Measurements from ENCODE around the gene SLC22A13.
"Not testable (repeated sequence)": the region's sequence is repeated elsewhere in the genome, so short reads cannot be mapped to it uniquely, and the experiment has no call there.

SLC22A13 gene

DNA sequence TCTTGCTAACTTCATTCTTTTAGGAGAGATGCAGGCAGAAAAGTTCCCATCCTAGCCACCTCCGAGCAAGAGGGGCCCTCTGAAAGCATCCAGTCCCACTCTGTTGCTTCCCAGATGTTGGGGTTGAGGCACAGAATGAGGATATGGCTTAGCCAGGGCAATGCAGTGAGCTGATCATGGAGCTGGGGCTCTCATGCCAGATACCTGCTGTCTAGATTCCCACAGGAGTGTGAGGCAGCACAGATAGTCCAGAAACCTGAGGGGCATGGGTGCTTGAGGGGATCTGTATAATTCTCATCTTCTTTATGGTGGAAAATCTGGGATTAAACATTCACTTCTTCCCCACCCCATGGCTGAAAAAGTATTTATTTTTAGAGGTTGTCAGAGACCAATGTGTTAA lies 1.2 kb downstream of the SLC22A13 start:
- no peak for DNase-seq

DNA sequence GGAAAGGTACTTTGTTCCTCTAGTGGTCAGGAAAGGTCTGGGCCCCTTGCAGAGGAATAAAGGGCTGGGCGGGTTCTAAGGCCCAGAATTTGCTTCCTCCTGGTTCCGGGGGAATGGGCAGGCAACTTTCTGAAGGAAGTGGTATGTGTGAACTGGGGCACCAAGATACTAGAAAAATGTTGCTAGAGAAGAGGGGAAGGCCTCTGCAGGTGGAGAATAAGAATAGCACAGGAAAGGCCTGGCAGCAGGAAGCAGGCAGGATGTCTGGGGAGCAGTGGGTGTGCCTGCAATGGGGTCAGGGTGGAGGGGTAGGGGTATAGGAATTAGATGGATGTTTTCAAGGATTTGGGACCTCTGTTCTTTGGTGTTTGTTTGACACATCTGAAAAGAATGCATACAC lies 2.0 kb downstream of the SLC22A13 start:
- no peak for DNase-seq

DNA sequence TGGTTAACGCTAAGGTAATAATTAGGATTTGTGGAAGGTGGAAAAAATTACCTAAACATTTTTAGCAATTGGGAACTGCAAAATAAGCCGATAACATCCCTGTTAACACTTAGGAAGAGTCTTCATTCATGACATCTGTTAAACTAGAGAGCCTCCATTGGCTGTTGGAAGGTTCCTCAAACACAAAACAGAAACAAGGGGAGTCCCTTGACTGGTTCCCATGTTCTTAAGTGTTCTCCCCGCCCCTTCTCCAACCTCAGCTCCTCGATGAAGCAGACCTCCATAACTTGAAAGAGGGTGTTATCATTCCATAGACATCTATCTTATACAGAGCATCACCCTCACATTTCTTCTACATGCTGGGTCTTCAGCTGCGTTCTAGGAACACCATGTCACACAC lies 2.5 kb downstream of the SLC22A13 start:
- DNase-seq, result no peak

DNA sequence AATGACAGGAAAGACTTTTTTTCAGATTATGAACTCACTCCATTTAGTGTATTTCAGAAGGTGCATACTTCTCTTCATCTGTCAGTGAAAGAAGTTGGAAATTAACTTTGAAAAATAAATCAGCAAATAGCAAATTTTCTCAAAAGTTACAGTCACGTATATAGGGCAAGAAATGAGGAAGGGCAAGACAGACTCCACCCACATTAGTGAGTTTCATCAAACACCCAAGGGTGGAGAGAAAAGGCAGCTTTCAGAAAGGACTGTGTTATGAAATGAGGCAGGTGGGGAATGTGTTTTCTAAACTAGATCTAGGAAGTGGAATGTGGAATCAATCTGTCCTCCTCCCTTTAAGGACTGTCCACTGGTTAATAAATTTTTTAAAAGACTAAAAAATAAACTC lies 2.9 kb downstream of the SLC22A13 start:
- no peak for DNase-seq

DNA sequence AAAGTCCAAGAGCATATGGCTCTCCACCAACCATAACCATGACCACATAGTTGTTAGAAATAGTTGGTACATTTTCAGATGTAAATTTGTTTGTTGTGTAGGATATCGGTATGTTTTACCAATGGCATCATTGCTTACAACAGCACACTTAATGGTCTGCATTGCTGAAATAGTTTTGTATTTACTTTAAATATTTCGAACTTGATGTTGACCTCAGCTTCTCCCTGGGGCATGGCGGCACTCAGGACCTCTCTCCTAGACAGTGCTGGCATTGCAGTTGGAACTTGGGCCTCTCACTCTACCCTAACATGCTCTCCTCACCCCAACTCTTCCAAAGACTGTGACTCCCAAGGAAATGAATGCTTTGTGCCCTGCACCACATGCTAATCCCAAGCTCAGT lies 5.0 kb downstream of the SLC22A13 start:
- DNase-seq, result no peak

DNA sequence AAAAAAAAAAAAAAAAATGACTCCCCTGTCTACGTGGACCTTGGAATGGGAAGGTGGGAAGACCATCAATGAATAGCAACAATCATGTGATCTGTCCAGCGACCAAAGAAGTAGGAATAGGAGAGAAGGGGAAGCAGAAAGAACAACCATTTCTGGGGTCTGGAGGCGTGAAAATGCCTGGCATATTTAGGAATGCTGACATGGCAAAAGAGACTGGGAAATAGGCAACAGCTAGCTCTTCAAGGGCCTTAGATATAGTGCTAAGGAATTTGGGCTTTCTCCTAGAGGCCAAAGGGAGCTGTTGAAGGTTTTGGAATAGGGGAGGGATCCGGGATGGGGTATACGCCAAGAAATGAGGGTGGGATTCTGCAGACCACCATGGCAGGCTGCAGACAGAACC lies 5.9 kb downstream of the SLC22A13 start:
- no peak for DNase-seq

DNA sequence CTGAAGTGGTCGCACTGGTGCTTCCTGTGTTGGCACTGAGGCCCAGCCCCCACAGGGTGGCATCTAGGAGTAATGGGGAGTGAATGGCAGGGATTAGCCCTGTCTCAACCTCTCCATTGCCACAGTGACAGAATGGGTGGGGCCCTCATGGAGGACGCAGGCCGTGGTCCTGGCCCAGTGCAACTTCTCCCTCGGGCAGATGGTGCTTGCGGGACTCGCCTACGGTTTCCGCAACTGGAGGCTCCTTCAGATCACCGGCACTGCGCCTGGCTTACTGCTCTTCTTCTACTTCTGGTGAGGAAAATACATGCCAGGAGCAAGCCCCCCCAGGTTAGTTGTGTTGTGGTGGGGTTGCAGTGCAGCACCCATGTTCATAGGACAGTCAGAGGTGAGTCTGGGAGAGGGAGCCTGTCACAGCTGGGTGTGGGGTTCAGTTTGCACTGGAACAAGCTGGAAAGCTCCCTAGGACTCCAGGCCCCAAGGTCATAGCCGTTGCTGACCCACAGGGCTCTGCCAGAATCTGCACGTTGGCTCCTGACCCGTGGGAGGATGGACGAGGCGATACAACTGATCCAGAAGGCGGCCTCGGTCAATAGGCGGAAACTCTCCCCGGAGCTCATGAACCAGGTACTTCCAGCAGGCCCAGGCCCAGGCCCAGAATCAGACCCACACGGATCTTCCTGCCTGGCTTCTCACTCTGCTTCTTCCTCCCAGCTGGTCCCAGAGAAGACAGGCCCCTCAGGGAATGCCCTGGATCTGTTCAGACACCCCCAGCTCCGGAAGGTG lies 9.4 kb downstream of the SLC22A13 start:
- no peak for DNase-seq

DNA sequence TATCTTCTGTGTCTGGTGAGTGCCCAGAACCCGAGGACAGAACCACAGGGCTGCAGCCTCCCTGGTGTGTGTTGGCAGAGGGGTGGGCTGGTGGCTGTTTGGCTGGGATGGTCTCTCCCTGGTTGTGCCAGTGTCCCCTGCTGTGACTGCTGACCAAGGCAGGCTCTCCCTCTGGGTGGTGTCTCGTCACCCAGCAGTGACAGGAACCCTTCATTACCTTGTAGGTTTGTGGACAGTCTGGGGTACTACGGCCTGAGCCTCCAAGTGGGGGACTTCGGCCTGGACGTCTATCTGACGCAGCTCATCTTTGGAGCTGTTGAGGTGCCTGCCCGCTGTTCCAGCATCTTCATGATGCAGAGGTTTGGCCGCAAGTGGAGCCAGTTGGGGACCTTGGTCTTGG lies 10.0 kb downstream of the SLC22A13 start:
- no peak for DNase-seq

DNA sequence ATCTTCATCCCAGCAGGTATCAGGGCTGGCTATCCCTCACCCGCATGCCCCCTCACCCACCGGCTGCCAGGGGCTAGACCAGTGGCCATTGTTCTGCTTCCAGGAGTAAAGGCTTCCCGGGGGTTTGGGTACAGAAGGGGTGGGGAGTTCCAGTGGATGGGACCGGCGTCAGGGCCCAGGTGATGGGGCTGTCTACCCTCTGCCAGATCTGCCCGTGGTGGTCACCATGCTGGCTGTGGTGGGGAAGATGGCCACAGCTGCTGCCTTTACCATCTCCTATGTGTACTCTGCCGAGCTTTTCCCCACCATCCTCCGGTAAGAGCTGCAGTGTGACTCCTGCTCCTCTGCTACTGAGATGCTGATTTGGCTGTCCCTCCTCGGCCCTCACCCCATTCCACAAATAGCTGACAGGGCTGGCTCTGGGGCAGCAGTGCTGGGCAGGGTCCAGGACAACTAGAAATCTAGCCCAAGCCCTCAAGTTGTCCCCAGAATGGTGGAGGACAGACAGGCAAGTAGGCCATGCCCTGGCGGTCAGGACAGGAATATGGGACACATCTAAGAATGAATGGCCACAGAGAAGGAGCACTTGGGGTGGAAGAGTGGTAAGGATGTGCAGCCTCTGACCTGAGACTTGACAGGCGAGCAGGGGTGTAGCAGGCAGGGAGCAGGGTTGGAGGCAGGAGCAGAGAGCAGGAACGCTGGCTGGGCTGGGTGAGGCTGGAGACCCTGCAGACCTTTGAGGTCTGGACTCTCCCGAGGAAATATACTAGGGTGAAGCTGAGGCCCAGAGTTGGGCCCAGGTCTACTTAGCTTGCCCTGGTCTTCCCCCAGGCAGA lies 10.7 kb downstream of the SLC22A13 start:
- DNase-seq, result no peak

DNA sequence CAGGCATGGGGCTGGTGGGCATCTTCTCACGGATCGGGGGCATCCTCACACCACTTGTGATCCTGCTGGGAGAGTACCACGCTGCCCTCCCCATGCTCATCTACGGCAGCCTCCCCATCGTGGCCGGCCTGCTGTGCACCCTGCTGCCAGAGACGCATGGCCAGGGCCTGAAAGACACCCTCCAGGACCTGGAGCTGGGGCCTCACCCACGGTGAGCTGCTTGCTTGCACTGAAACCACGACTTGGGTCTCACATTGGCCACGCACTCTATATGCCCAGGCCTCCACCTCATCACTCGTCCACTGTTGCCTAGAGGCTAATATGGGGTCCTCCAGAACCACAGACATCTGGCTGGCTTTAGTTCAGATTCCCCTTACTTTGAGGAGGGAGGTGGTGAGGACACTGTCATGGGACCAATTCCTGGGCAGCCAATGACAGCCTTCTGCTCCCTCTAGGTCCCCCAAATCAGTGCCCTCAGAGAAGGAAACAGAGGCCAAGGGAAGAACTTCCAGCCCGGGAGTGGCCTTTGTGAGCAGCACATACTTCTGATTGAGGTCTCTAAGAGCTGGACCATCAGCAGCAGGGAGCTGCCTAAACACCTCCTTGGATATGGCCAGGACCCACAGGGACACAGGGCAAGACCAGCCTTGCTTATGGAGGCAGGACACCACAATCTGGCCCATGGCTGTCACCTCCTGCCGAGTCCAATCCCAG lies 11.5 kb downstream of the SLC22A13 start:
- DNase-seq, result no peak

DNA sequence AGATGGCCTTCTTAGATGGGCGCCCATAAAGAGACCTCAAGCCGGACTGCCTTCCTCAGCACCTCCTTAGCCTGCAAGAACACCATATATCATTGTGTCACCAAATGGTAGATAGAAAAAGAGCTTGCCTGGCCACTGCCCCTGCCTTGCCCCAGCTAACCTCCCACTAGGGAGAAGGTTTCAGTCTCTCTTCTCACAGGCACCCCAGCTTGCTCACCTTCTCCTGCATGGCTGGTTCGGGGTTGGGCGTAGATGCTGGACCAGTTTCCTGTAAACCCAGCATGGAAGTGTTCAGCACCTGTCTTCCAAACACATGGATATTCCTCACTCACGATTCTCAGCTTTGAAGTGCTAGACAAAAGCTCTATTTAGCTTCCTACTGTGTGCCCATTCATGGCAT lies 13.2 kb downstream of the SLC22A13 start:
- DNase-seq, result no peak

DNA sequence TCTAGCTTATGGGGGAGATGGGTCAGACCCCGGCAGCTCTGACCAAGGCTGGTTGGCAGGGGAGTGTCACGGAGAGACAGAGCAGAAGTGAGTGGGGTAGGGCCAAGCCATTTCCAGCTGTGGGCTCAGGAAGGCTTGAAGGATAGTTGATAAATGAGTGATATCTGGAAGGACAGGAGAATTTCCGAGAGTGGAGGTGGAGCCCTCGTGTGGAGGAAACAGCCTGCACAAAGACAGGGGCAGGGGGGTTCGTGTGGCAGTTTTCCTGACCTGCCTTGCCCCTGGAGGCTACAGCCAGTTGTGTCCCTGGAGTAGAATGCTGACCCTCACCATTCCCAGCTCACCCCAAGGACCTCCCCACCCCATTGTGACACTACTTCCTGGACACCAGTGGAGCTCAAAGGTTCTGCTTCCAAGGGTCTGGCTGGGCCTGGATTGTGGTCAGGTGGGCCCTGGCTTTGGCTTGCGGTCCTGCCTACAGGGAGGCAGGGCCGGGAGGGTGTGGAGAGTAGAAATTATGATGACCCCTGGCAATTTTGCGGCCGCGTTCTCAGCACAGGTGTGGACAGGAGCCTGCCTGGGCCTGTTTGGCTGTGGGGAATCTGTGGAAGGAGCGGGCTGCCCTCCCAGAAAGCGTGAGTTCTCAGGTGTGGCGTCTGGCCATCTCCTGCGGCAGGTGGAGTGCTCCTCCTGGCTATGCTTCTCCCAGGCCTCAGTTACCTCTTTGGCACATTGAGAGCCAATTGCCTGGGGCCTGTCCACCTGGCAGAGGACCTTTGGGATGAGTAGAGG lies 16.5 kb downstream of the SLC22A13 start, which contains the start of gene SLC22A14:
TSS of gene SLC22A14 (plus strand) at position 400 of the 792 bp plus-strand sequence. CDS start 23,733 bp downstream, outside the sequence.
- DNase-seq, result no peak

DNA sequence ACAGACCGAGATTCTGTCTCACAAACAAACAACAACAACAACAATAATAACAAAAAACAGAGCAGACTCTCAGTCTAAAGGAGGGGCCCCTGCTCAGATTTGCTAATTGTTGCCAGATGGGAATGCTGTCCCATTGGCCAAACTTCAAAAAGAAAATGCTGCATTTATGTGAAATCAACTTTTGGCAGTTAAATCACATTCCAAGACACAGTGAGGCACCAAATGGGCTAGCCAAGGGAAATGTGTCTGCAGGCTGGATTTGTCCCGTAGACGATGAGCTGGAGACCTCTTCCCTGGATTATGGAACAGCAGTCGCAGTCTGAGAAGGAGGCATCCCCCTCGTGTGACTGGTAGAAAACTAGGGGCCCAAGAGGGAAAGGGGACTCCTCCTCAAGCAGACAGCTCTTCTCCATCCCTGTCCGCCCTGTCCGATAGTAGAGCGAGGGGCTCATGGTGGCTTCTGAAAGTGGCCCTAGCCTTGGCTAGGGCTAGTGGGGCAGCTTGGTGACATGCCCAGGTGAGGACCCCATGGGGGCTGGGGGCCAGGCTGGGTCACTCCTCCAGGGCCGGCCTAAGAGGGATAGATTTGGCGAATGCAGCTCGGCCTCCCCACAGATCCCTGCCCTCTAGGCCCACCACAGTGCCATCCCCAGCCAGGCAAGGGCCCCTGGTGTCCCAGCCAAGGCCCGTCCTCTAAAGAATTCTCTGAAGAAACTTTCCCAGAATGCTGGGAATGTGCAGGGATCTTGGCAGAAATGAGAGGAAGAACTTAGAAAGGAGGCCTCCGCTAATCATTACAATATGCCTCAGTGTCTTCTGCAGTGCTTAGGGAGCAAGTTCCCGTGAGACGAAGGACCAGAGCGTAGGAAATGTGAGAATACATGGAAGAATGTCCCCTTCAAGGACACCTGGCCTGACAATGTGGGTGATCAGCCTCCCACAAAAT lies 18.5 kb downstream of the SLC22A13 start:
- no peak for DNase-seq

DNA sequence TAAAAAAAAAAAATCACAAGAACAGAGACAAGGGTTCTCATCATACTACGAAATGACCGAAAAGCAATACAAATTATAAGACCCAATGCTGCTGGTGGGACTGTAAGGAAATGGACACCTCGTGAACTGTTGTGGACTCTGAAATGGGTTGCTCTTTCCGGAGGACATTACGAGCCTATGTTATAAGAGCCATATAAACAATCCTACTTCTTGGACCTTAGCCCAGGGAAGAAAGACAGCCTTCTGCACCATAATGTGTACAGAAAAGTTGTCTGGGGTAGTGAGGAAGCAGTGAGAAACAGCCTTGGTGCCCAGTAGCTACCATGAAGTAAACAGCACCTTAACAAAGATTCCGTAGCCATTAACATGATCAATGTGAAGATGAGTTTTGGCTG lies 19.1 kb downstream of the SLC22A13 start:
- no peak for DNase-seq

DNA sequence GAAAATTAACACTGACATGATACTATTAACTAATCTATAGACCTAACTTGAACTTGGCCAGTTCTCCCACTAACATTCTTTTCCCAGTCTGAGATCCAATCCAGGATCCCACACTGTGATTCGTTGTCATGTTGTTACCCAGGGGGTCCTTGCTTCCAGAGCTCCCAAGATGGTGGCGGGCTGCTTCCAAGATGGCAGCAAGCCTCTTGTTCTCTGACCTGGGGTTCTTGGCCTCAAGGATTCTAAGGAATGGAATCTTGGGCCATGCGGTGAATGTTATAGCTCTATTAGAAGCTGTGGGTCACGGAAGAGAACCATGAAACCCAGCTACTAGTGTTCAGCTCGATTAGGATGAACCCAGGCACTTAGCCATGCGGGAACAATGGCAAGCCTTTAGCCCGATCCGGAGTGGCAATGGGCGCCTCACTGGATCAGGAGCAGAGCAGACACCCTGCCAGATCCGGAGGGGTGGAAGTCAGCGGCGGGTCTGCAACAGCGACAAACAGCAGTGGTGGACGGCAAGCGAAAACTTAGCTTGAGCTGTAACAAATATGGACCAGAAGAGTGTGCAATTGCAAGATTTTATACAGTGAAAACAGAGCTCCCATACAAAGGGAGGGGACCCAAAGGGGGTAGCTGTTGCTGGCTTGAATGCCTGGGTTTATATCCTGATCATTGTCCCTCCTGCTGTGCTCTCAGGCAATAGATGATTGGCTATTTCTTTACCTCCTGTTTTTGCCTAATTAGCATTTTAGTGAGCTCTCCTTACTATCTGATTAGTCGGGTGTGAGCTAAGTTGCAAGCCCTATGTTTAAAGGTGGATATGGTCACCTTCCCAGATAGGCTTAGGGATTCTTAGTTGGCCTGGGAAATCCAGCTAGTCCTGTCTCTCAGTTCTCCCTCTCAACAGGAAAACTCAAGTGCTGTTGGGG lies 23.9 kb downstream of the SLC22A13 start:
- not testable (repeated sequence) for DNase-seq

DNA sequence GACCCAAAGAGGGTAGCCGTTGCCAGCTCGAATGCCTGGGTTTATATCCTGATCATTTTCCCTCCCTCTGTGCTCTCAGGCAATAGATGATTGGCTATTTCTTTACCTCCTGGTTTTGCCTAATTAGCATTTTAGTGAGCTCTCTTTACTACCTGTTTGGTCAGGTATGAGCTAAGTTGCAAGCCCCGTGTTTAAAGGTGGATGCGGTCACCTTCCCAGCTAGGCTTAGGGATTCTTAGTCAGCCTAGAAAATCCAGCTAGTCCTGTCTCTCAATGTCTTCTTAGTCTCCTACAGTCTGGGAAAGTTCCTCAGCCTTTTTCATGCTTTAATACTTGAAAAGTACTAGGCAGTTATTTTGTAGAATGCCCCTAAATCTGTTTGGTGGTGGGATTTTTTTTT lies 31.4 kb downstream of the SLC22A13 start:
- not testable (repeated sequence) for DNase-seq

DNA sequence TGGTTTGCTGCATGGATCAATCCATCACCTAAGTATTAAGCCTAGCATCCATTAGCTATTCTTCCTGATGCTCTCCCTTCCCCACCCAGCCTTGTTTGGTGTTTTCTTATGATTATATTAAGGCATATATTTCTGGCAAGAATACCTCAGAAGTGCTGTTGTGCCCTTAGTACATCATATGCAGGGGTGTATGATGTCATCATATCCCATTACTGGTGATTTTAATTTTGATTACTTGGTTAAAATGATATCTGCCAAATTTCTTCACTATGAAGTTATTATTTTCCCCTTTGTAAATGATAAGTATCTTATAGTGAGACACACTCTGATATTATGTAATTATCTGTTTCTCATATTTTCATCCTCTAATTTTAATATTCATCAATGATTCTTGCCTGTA lies 31.9 kb downstream of the SLC22A13 start:
- DNase-seq, result no peak

DNA sequence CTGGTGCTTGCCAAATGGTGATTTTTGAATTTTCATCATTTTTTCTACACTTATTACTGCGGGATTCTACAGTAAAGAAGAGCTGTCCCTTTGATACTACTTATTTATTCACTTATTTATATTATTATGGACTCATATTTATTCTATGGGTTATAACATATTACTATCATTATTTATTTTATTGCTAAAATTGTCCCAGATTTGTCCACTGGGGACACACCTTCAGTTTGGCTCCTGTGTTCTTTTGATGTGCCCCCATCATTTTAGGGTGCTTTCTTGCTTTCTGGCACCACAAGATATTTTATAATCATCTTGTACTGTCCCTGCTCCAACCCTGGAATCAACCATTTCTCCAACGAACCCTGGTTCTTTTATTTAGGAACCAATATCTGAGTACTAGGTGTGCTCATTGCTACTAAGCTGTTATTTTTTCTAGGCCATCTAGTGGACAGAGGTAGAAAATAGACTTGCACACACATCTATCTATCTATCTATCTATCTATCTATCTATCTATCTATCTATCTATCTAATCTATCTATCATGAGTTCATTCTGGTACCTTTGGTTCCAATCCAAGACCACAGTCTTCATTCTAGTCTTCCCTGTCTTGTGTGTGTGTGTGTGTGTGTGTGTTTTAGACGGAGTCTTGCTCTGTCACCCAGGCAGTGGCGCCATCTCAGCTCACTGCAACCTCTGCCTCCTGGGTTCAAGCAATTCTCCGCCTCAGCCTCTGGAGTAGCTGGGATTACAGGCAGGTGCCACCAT lies 32.5 kb downstream of the SLC22A13 start:
- no peak for DNase-seq

DNA sequence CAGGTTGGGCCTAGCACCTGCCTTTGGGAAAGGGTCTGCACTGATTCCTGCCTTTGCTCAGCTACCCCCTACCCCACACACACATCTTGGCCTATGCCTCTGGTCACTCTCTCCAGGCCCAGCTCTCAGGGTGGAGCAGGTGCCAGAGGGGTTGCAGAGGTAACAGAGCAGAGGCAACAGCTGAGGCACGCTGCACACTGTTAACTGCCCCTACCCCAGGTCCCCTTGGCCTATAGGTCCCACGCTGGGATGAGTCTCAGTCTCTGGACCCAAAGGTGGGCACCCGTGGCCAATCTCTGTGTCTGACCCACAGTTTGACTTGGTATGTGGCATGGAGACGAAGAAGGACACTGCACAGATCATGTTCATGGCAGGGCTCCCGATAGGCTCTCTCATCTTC lies 41.3 kb downstream of the SLC22A13 start:
- no peak for DNase-seq

DNA sequence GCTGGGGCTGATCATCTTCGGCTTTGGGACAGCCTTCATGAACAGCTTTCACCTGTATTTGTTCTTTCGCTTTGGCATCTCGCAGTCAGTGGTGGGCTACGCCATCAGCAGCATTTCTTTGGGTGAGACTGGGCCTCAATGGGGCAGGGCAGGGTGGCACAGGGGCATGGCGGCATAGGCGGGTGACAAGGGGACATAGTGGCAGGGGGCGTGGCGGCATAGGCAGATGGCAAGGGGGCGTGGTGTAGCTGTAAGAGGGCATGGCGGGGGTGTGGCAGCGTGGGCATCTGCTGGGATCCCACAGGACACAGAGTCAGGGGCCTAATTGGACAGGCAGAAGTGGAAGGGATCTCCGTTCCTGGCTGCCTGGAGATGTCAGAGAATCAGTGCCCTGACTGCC lies 42.0 kb downstream of the SLC22A13 start:
- no peak for DNase-seq
